HG03280 (cell line): ENCODE results near the gene TEX44.

Experiments used
- ATAC-seq: cut with Tn5 transposase; IDR thresholded peaks from one replicate; pipeline ENCODE4 v1.9.1; 2021; ENCODE audit warnings: mild to moderate bottlenecking, moderate library complexity; ENCODE audit not compliant: unreplicated experiment

The TEX44 gene

DNA sequence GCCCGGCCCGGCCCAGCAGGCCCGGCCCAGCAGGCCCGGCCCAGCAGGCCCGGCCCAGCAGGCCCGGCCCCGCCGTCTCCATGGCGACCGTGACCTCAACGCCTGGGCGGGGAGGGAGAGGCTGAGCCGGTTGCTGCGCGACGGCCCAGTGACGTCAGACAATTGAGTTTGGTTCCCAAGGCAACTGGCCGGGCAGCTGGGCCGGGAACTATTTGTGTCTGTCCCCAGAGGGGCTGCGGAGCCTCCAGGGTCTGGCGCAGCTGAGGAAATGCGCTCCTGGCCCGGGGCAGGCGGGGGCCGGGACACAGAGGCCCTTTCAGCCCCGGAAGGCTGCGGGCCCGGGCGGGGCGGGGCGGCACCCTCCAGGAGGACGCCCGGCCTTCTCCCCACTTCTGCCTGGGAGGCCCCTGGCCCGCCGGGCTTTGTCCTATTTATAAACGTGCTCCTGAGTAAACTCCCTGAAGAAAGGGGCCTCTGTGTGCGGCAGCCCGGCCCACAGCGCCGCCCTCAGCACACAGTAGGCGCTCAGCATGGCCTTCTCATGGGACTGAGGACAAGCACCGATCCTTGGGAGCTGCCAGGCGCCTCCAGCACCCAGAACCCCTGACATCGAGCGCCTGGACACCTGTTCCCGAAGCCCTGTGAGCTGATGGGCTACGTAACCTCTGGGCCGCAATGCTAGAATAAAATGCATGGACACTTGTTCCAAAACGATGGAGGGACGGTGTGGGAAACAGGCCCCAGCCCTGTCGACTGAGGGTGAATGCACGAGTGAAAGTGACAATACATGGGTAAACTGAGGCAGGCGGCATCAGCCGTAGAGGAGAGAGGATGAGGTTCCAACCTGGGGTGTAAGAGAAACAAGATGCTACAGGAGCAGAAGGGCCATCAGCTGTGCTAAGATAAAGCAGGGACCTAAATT, 12.3 kb downstream of the TEX44 start:
- peak; percentile 85 for ATAC-seq

DNA sequence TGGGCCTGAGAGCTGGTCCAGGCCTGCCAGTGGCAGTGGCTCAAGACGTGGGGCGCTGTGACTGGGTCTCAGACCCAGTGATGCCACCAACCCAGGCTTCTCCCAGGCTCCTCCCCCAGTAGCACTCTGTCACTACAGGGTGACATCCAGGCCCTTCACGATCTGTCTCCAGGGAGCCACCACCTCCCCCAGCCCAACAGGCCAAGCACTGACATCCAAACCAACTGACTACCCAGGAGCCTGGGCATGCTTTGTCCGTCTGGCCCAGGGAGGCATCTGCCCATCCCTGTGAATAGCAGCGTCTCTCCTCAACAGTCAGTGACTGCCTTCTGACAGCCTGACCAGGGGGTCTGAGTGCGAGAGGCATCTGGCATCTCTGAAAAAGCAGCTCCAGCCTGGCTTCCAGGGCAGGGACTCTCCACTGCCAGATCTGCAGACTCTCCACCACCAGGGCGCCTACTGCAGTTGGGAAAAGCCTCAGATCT, 13.0 kb downstream of the TEX44 start:
- no peak for ATAC-seq

DNA sequence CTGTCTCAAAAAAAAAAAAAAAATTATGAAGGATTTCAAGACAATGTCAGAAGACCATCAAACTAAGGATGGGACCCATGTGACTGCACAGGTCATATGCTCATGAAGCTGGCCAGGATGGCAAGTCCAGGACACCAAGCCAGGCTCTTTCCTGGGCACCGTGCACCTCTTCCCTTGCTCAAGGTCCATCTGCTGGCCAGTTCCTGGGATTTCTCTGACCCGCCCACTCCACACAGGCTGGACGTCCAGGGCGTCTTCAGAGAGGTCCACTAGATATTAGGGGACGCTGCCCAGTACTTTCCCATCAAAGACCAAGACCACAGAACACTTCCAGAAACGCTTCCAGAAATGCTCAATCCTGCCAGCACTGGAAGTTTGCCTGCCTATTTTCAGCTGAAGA, 14.3 kb downstream of the TEX44 start:
- ATAC-seq, result no peak

DNA sequence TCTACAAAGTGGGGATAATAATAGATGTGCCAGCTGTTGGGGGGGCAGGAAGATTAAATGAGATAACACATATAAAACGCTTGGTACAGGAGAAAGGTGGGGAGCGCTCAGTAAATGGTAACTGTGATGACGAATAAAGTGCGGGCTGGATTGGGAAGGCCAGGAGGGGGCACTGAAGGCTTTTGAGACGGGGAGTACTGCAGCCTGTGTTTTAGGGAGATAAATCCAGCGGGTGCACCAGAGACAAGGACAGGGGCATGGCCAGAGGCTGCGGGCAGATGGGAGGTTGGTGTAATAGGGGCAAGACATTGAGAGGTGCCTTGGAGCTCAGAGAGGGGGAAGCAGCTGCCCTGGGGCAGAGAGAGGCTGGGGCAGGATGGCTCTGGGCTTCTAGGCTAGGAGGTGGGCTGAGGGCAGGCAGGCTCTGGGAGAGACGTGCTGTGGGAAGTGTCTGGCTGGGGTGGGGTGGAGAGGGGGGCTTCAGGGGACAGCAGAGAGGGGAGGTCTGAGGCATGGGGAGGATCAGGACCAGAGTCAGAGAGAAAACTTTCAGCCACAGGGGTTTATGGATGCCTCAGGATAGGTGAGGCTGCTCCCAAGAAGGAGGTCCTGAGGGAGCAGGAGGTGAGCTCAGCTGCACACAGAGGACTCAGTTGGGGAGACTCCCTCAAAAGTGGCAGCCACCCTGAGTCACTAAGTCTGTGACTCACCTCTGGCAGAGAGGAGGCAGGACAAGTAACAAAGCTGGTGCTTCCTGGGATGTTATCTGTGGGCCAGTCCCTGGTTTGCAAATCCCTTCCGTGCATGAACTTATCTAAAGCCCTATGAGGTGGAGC, 18.8 kb downstream of the TEX44 start:
- ATAC-seq, result no peak

DNA sequence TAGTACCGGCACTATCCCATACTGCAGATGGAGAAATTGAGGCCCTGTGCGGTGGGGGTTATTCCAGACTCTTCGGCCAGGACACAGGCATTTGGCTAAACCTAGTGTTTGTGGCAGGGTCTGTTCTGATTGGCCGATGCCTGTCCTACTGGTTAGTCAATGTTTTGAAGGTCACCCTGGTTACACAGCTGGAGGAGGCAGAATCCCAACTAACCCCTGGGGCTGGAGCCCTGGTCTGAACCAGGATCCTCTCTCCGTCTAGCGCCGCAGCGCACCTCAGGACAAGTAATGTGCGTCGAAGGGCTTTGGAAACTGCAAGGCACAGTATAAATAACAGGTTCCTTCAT, 19.4 kb downstream of the TEX44 start:
- no peak for ATAC-seq

DNA sequence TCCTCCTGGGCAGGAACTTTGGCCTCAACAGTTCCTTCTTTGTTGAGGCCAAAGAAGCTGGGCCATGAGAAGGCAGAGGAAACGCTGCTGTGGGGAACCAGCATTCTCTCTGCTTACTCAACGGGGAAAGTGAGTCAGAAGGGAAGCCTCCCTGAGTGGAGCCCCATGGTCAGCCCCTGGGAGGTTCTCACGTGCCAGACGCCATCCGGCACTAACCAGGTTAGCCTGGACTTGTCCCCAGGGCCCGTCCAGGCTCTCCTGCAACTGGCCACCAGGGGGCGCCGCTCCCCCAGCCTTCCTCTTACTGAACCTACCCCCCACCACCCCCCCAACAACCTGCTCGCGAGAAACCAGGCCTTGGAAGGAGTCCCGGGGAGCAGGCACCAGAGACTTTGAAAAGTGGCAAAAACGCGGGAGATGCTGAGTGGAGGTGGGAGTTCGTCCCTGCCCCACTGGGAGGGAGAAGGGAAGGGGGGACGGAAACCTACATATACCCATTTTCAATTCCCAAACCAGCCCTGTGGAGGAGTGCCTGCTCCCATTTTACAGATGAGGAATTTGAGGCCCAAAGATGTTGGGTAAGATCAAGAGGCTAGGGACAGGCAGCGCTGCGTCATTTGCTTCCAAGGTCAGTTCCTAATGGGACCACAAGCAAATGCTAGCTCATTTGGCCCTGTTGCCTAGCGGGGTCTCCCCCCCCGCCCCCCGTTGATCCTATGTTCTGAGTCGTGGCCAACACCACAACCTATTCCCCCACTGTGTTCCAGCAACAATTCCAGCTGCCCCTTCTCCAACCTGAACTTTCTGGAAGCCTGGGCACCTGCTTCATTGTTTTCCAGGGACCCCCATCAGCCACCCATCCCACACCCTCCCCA, 20.0 kb downstream of the TEX44 start:
- peak; percentile 45 for ATAC-seq

DNA sequence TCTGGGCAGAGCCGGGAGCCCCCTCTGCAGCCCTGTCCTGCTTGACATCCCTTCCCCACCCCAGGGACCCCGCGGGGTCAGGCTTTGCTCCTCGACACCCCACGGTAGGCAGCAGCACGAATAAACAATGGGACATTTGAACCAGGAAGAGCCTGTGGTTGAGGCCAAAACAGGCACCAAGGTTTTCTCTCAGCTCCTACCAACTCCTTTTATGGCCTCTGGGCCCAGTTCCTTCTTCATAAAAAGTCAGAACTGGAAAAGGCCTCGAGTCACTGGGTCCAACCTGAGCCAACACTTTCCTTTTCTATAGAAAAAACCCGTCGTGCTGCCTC, 20.6 kb downstream of the TEX44 start:
- no peak for ATAC-seq

DNA sequence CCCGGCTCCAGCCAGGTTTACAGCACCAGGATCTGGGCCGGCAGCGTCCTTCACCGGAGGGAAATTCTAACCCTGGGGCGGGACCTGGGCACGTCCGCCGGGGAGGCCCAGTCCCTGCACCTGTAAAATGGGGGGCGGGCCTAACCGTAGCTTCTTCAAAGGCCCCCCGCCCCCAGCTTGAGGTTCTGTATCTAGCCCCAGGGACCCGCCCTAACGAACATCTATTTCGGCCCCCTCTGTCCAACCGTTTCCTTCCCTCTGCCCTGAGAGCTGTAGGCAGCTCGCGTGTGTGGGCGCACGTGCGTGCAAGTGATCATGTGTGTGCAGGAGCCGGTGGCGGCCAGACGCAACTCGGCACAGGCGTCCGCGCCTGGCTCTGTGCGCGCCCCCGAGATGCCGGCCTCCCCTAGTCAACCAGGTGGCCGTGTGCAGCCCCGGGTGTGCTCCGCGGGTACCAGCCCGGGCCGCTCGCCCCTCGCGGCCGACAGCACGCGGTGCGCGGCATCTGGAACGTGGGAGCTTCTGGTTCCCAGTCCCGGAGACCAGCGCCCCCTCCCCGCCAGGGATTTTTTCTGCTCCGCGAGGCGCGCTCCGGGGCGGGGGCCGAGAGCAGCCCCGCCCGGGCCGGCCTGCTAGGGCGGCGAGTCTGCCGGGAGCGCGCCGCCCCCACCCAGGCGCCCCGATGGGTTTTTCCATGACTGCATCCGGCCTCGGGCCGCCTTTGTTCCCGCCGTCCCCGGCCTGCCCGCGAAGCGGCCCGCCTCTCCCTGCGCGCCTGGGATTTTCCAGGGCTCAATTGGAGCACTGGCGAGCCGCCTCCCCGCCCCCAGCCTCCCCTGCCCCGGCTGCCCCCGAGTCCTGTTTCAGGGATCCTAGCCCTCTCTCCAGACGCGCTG, 21.2 kb downstream of the TEX44 start:
- ATAC-seq, result peak; percentile 64

DNA sequence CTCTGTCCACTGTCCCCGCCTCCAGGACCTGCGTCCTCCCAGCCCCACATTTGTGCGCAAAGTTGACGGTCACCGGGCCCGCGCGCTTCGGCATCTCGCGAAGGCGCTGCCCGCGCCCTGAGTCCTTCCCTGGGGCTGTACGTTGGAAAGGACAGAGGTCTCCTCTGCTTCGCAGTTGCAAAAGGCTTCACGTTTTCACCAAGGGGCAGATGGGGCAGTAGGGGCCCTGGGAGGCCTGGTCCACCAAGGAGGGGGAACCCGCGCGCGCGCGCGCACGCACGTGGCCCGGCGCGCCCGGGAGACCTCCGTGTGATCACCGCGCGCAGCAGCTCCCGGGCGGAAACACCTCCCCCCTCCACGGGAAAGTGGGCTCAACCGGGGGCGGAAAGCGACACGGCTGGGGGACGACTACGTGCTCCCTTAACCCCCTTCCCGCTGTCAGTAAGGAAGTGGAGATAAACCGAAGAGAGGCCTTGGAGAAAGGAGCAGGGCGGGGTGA, 21.9 kb downstream of the TEX44 start:
- peak; percentile 0 for ATAC-seq

DNA sequence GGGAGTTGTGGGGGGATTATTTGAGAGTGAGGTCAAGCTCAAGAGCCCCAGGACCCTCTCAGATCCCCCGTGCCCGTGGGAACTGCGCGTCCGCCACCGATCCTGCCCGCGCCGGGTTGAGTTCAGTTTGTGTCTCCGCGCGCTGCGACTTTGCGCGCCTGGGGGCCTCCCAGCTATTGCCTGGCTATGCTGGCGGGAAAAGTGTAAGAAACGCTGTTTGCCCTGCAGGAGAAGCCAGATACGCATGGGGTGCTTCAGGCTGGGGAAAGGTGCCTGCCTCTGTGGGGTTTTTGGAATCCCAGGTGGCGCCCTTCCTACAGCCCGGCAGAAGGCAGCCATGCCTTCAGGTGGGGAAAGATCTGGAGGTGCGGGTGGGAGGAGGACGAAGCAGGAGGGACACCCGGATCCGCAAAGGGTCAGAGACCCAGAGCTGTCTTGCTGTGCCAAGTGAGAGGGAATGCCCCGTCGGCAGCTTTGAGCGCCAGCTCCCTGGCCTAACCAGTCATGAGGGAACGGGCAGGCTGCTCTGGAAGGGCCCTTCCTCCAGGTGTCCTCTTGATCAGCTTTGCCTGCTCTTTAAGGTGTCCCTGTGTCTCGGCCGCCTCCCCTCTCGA, 22.5 kb downstream of the TEX44 start:
- ATAC-seq, result no peak

DNA sequence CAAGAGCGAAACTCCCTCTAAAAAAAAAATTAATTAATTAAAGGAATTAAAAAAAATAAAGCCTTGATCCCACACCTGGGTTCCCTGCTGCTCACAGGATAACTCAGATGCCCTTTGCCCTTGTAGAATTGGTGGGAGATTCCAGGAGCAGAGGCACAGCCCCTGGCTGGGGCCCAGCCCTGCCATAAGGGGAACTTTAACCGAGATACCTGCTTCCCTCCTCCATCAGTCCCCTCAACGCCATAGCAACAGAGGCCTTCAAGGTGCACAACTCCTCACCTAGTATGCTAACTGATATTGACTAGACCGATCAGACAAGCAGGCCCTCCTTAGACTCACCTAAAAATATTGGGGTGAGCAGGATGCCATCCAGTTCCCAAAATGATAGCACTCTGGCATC, 23.6 kb downstream of the TEX44 start:
- ATAC-seq, result no peak

DNA sequence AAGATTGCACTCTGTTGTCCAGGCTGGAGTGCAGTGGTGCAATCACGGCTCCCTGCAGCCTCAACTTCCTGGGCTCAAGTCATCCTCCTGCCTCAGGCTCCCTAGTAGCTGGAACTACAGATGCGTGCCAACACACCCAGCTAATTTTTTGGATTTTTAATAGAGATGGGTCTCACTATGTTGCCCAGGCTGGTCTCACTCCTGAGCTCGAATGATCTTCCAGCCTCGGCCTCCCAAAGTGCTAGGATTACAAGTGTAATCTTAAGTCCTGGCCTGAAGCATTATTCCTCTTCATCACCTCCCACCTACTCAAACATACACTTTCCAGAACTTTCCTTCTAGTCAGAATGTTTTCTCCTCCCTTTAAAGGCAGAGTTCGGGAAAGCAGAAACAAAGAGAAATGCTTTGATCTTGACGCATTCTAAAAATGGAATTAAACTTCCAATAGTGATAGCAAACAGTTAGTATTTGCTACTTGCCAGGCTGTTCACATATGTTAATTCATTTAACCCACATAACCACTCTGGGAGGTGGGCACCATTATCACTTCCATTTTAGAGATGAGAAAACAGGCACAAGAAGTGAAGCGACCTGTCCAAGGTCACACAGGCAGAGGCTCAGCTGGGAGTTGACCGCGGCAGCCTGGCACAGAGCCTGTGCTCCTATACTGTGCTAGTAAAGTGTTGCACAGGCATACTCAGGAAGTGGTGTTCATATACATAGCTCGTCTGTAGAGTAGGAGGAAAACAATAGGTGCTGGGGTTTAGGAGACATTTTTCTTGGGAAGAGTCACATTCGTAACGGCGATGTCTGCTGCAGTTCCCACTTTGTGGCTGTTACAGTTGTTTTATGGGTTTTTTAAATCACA, 24.6 kb downstream of the TEX44 start:
- ATAC-seq, result no peak

DNA sequence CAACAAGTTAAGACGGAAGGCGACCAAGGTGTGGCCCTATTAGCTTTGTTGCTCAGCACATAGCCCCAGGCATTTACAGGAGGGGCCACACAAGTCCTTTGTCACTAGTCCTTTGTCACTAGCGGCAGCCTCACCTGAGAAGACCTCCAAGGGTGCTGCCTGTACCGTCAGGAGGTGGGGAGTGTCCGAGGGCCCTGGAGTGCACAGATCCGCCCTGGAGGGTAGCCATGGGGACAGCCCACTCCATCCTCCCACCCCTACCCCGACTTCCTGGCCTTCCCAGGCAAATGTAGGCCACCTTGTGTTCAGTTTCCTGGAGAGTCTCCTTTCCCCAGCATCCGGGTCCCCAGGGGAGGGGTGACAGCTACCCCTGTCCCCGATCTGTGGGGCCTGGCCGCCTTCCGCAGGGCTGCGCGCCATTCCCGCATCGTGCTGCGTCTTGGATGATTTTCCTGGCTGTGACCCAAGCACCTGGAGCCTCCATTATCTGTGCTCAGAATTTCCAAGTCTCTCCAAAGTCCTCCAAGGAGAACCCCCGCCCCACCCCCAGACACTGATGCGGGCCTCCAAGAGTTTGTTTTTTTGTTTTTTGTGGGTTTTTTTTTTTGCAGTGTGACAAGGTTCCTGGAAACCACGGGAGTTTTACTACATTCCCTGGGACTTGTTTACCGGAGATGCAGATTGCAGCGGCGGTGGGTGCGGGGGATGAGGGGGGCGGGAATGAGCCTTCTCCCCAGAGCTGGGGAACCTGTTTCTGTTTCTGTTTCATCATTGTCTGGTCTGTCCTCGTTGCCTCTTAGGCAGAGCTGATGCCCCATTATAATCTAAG, 28.6 kb downstream of the TEX44 start:
- ATAC-seq, result no peak

DNA sequence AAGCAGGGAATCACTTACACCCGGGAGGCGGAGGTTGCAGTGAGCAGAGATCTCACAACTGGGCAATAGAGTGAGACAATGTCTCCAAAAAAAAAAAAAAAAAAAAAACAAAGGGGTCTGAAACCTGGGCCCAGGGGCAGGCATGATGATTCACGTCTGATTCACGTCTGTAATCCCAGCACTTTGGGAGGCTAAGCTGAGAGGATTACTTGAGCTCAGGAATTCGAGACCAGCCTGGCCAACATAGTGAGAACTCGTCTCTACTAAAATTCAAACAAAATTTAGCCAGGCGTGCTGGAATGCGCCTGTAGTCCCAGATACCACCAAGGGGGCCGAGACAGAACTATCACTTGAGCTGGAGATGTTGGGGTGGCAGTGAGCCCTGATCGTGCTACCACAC, 30.3 kb downstream of the TEX44 start:
- no peak for ATAC-seq

DNA sequence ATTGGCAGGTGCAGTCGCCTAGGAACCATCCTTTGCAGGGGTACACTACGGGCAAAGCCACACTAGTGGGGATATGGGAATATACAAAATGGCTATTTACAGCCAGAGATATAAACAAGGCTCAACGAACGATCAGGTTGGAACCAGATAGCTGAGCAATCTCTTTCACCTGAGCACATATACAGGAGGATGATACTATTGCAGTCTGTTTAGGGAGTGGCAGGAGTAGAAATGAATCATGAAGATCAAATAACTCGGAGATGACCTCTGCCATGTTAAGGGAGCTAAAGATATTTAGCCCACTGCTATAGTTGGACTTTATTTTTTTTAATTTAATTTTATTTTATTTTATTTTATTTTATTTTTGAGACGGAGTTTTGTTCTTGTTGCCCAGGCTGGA, 33.8 kb downstream of the TEX44 start:
- ATAC-seq, result no peak

DNA sequence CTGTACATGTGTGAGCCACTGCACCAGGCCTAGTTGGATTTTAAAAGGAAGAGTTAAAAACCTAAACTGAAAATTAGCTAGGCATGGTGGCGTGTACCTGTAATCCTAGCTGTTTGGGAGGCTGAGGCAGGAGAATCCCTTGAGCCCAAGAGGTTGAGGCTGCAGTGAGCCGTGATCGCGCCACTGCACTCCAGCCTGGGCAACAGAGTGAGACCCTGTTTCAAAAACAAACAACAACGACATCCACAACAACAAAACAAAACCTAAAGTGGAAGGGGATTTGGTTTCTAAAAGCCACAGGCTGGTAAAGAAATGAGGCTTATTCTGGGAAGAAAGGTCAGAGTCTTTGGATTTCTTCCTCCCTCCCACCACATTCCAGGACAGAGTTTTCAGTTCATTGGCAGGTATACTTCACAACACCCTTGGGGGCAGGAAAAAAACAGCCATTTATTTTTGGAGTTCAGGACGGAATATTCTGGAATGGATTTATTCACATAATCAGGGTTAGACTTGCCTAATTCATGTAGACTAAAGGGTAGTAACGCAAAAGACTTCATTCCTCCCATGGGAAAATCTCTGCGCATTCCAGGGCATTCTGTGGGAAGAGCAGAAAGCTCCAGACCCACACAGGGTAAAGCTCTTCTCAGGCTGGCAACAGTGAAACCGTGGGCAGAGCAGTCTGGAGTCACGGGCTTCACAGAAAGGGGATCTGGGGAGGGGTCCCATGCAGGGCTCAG, 34.9 kb downstream of the TEX44 start:
- ATAC-seq, result no peak

DNA sequence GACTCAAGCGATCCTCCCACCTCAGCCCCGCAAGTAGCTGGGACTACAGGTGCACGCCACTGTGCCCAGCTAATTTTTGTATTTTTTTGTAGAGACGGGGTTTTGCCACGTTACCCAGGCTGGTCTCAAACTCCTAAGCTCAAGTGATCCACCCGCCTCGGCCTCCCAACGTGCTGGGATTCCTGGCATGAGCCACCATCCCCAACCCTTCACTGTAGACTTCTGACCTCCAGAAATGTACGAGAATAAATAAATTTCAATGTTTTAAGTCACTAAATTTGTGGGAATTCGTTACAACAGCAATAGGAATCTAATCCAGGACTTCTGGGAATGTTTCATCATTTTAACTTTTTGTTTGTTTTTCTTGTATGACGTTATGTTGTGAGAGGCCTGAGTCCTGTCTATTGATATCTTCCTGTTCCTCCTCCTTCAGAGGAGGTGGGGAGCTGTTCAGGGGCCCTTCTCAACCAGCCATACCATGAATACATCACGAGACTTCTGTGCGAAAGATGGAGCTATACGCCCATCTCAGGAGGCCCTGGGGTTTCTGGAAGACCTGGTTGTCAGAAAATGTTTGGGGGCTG, 40.0 kb downstream of the TEX44 start:
- ATAC-seq, result no peak
